ENCODE results near the gene MBOAT7.

DNA sequence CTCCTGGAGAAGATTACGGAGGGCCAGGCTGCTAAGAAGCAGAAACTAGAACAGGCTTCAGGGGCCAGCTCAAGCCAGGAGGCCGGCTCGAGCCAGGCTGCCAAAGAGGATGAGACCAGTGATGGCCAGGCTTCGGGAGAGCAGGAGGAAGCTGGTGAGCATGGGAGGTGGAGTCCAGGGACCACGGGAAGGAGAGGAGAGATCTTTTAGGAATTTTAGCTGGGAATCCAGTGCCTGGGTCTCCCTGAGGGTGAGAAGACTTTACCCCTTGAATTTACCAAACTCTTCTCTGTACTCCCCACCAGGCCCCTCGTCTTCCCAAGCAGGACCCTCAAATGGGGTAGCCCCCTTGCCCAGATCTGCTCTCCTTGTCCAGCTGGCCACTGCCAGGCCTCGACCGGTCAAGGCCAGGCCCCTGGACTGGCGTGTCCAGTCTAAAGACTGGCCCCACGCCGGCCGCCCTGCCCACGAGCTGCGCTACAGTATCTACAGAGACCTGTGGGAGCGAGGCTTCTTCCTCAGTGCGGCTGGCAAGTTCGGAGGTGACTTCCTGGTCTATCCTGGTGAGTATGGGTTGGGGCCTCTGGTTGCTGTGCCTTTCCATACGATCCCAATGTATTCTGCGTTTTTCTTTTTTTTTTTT is 2.6 kb upstream of the MBOAT7 start:
- TF ChIP-seq POLR2A (IDR thresholded peaks at IDR 0.05; ENCODE audit: low read depth, low read length) (no peak), POLR2AphosphoS5 (IDR thresholded peaks at IDR 0.05; ENCODE audit: low read depth, low read length) (no peak), TAF1 (IDR thresholded peaks at IDR 0.05; ENCODE audit: borderline replicate concordance, low read depth, low read length) (no peak)

Measured in GM12892 (cell line).